ENCODE data around the gene DDB1. TPM values are rescaled to one million over a fixed set of nuclear protein-coding genes. Genes with fewer than 3 reads are reported as not detected.

DDB1 gene
- polyA plus RNA-seq, 1 donor from 2014 or later, result 203 TPM

DNA sequence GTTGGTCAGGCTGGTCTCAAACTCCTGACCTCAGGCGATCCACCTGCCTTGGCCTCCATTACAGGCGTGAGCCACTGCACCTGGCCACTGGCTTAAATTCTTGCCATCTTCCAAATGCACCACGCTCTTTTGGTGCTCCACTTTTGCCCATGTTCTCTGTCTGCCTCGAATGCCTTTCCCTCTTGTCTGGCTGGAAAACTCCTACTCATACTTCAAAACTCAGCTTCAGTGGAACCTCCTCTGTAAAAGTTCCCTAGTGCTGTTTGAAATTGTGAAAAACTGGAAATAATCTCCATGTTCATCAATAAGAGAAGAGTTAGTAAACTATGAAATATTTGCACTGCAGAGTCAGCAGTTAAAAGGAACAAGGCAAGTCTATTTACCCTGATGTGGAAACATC lies 49.3 kb downstream of the DDB1 start:
- Histone ChIP-seq H3K36me3 (ENCODE audit: insufficient read depth, low read length) (peaks cover 4% of the 10 kb centered on the region), H2AFZ (ENCODE audit: low read depth, low read length) (no peak overlapping the region), H3K9me2 (ENCODE audit: insufficient read depth, low read length) (no peaks in the 10 kb centered on the region), H3F3A (ENCODE audit: insufficient read depth, low read length, poor library complexity, severe bottlenecking) (no peaks in the 10 kb centered on the region), H3K27me3 (ENCODE audit: insufficient read depth, low read depth, low read length) (no peaks in the 10 kb centered on the region), H4K20me1 (ENCODE audit: insufficient read depth) (no peaks in the 10 kb centered on the region), H3K4me2 (ENCODE audit: low read length) (no peak overlapping the region), H3K9me3 (ENCODE audit: low read length) (no peaks in the 10 kb centered on the region), H3K79me2 (replicated peaks; ENCODE audit: insufficient read depth, low read length) (no peaks in the 10 kb centered on the region), H3K27ac (ENCODE audit: low read length) (no peak overlapping the region), H3K9ac (ENCODE audit: low read length) (no peak overlapping the region), H3K4me3 (ENCODE audit: low read length) (no peak overlapping the region)
- no peak for TF ChIP-seq POLR2AphosphoS5 (IDR thresholded peaks at IDR 0.05)
- no peak for TF ChIP-seq EZH2 (IDR thresholded peaks at IDR 0.05; ENCODE audit: borderline replicate concordance, insufficient read depth, low read length, poor library complexity, severe bottlenecking)
- TF ChIP-seq TAF1 (IDR thresholded peaks at IDR 0.05; ENCODE audit: low read depth), result no peak
- TF ChIP-seq, protein P1, sequence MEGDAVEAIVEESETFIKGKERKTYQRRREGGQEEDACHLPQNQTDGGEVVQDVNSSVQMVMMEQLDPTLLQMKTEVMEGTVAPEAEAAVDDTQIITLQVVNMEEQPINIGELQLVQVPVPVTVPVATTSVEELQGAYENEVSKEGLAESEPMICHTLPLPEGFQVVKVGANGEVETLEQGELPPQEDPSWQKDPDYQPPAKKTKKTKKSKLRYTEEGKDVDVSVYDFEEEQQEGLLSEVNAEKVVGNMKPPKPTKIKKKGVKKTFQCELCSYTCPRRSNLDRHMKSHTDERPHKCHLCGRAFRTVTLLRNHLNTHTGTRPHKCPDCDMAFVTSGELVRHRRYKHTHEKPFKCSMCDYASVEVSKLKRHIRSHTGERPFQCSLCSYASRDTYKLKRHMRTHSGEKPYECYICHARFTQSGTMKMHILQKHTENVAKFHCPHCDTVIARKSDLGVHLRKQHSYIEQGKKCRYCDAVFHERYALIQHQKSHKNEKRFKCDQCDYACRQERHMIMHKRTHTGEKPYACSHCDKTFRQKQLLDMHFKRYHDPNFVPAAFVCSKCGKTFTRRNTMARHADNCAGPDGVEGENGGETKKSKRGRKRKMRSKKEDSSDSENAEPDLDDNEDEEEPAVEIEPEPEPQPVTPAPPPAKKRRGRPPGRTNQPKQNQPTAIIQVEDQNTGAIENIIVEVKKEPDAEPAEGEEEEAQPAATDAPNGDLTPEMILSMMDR (IDR thresholded peaks at IDR 0.05; ENCODE audit: poor library complexity, severe bottlenecking), result no peak
- TF ChIP-seq MXI1 (conservative IDR thresholded peaks at IDR 0.05; ENCODE audit: poor library complexity, severe bottlenecking), result no peak

DNA sequence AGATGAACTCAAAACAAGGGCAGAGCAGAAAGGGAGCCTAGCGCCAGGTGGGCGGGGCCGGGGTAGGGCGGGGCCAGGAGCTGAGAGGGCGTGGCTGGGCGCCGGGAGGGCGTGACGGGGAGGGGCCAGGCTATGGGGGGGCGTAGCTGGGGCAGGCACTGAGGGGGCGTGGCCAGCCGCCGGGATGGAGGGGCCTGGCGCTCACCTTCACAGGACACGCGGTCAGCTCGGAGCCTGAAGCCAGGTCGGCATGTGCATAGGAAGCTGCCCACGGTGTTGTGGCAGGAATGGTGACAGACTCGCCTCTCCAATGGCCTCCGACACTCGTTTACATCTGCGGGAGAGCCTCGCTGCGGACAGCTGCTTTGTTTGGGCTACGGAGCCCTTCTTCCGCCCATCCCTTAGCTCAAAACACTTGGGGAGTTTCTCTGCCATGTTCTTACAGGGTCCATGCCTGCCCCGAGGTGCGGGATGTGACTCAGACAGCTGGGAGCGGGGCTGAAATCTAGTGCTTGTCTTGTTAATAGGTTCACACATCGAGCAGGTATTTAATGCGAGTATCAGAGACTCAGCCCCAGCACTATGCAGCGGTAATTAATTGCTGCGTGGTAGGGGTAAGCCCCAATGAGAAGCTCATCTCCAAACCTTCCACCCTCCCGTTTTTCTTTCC lies 51.2 kb downstream of the DDB1 start:
- H3F3A ChIP-seq (ENCODE audit: insufficient read depth, low read length, poor library complexity, severe bottlenecking), result no peaks in the 10 kb centered on the region
- H3K4me2 ChIP-seq (ENCODE audit: low read length), result no peak overlapping the region
- no peak overlapping the region for H2AFZ ChIP-seq (ENCODE audit: low read depth, low read length)
- no peak overlapping the region for H3K27ac ChIP-seq (ENCODE audit: low read length)
- H3K79me2 ChIP-seq (replicated peaks; ENCODE audit: insufficient read depth, low read length), result no peaks in the 10 kb centered on the region
- H3K36me3 ChIP-seq (ENCODE audit: insufficient read depth, low read length), result peaks cover 4% of the 10 kb centered on the region
- H3K9me3 ChIP-seq (ENCODE audit: low read length), result no peaks in the 10 kb centered on the region
- H3K9me2 ChIP-seq (ENCODE audit: insufficient read depth, low read length), result no peaks in the 10 kb centered on the region
- H4K20me1 ChIP-seq (ENCODE audit: insufficient read depth), result no peaks in the 10 kb centered on the region
- no peak overlapping the region for H3K9ac ChIP-seq (ENCODE audit: low read length)
- TF ChIP-seq RAD21 (conservative IDR thresholded peaks at IDR 0.05), result no peak
- TF ChIP-seq MXI1 (conservative IDR thresholded peaks at IDR 0.05; ENCODE audit: poor library complexity, severe bottlenecking), result no peak
- no peak for TF ChIP-seq EZH2 (IDR thresholded peaks at IDR 0.05; ENCODE audit: borderline replicate concordance, insufficient read depth, low read length, poor library complexity, severe bottlenecking)
- no peak for TF ChIP-seq EP300 (conservative IDR thresholded peaks at IDR 0.05; ENCODE audit: poor library complexity, severe bottlenecking)
- no peak for TF ChIP-seq POLR2AphosphoS5 (IDR thresholded peaks at IDR 0.05)
- TF ChIP-seq, protein P1 (IDR thresholded peaks at IDR 0.05; ENCODE audit: poor library complexity, severe bottlenecking), result no peak
- no peak for TF ChIP-seq SMC3 (conservative IDR thresholded peaks at IDR 0.05; ENCODE audit: poor library complexity)
- TF ChIP-seq TAF1 (IDR thresholded peaks at IDR 0.05; ENCODE audit: low read depth), result no peak
- TF ChIP-seq, protein P2, sequence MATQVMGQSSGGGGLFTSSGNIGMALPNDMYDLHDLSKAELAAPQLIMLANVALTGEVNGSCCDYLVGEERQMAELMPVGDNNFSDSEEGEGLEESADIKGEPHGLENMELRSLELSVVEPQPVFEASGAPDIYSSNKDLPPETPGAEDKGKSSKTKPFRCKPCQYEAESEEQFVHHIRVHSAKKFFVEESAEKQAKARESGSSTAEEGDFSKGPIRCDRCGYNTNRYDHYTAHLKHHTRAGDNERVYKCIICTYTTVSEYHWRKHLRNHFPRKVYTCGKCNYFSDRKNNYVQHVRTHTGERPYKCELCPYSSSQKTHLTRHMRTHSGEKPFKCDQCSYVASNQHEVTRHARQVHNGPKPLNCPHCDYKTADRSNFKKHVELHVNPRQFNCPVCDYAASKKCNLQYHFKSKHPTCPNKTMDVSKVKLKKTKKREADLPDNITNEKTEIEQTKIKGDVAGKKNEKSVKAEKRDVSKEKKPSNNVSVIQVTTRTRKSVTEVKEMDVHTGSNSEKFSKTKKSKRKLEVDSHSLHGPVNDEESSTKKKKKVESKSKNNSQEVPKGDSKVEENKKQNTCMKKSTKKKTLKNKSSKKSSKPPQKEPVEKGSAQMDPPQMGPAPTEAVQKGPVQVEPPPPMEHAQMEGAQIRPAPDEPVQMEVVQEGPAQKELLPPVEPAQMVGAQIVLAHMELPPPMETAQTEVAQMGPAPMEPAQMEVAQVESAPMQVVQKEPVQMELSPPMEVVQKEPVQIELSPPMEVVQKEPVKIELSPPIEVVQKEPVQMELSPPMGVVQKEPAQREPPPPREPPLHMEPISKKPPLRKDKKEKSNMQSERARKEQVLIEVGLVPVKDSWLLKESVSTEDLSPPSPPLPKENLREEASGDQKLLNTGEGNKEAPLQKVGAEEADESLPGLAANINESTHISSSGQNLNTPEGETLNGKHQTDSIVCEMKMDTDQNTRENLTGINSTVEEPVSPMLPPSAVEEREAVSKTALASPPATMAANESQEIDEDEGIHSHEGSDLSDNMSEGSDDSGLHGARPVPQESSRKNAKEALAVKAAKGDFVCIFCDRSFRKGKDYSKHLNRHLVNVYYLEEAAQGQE (IDR thresholded peaks at IDR 0.05; ENCODE audit: borderline replicate concordance), result no peak
- H3K4me3 ChIP-seq (ENCODE audit: low read length), result no peak overlapping the region
- no peaks in the 10 kb centered on the region for H3K27me3 ChIP-seq (ENCODE audit: insufficient read depth, low read depth, low read length)

All from neural cell (in vitro differentiated cells).